Measurements from ENCODE around the gene NPEPL1.

GRCh38 chr20:58657262-58657661 is 35.3 kb upstream of the NPEPL1 start:
- TF ChIP-seq POLR2A (IDR thresholded peaks at IDR 0.05) = no peak
- no peak for TF ChIP-seq CTCF (IDR thresholded peaks at IDR 0.05)
- no peak for TF ChIP-seq EP300 (IDR thresholded peaks at IDR 0.05)
